DOHH2 (cell line): Measurements from ENCODE around the gene PROB1.

Experiments used
- EZH2phosphoT487 ChIP-seq: fragments of 200-600 bp; sonication (generic); IDR thresholded peaks from 2 replicates; pipeline ENCODE4 v1.6.1; 2017; ENCODE audit warnings: borderline replicate concordance, mild to moderate bottlenecking, antibody characterized with exemption, low read length, moderate library complexity, mixed read lengths
- TF ChIP-seq, protein P1 (sequence below): fragments of 200-600 bp; sonication (generic); IDR thresholded peaks from one replicate; pipeline ENCODE4 v1.5.1; 2014; ENCODE audit warnings: antibody characterized with exemption, mild to moderate bottlenecking, low read depth, low read length; ENCODE audit not compliant: poor library complexity, severe bottlenecking

DNA sequence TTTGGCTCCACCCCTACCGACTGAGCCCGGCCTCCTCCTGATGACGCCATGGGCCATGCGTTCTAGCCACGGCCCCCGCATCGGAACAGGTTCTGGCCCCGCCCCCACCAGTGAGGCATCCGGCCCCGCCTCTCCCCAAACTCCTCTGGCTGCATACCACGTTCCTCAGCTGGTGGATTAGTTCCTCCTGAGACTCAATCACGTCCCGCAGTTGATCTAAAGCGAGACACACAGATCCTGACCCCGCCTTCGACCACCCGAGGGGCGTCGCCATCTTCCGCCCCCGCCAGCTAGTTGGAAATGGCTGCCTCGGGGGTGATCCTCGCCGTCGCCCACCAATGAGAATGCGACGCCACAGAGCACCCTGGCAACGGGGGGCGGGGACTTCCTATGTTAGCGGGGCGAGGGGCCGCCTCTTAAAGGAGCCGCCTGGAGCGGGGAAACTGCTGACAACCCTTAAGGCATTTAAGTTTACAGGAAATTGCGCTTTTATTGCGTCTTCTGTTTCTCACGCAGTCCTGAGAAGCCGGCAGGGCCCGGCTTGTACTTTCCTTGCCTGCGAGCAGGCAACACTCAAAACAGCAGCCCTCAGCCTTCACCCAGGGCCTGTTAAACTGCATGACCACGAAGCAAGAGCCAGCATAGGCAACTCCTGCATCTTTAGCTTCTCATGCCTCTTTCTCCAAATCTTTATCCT is 9.0 kb upstream of the PROB1 start, which contains the start of gene SPATA24:
- TF ChIP-seq, protein P1, sequence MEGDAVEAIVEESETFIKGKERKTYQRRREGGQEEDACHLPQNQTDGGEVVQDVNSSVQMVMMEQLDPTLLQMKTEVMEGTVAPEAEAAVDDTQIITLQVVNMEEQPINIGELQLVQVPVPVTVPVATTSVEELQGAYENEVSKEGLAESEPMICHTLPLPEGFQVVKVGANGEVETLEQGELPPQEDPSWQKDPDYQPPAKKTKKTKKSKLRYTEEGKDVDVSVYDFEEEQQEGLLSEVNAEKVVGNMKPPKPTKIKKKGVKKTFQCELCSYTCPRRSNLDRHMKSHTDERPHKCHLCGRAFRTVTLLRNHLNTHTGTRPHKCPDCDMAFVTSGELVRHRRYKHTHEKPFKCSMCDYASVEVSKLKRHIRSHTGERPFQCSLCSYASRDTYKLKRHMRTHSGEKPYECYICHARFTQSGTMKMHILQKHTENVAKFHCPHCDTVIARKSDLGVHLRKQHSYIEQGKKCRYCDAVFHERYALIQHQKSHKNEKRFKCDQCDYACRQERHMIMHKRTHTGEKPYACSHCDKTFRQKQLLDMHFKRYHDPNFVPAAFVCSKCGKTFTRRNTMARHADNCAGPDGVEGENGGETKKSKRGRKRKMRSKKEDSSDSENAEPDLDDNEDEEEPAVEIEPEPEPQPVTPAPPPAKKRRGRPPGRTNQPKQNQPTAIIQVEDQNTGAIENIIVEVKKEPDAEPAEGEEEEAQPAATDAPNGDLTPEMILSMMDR, result no peak
- no peak for TF ChIP-seq EZH2phosphoT487
